DMS 273 (cell line): ENCODE measurements around the gene ZNF768.
"Not testable (repeated sequence)": the region's sequence is repeated elsewhere in the genome, so short reads cannot be mapped to it uniquely, and the experiment has no call there.

ENCODE experiments used
- DNase-seq: peaks from one replicate; lab custom pipeline; 2025; ENCODE audit not compliant: unreplicated experiment; lab: John Stamatoyannopoulos, UW

The ZNF768 gene

DNA sequence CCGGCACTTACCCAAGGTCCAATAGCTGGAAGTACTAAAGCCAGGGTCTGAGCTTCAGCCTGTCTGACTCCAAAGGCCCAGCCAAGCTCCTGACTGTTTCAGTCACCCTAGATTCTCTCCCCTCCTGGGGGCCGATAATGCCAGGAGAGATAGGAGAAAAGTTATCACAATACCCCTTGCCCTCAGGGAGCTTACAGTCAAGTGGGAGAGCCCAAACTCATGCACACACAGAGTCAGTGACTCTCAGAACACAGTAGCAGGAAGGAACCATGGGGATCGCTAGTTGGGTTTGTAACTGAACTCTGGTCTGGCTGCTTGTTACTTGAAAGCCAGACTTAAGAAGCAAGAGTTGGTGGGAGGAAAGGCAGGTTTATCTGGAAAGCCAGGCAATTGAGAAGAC, 14.9 kb downstream of the ZNF768 start:
- no peak for DNase-seq

GRCh38 chr16:30510376-30510938, 15.9 kb downstream of the ZNF768 start:
- DNase-seq = no peak

DNA sequence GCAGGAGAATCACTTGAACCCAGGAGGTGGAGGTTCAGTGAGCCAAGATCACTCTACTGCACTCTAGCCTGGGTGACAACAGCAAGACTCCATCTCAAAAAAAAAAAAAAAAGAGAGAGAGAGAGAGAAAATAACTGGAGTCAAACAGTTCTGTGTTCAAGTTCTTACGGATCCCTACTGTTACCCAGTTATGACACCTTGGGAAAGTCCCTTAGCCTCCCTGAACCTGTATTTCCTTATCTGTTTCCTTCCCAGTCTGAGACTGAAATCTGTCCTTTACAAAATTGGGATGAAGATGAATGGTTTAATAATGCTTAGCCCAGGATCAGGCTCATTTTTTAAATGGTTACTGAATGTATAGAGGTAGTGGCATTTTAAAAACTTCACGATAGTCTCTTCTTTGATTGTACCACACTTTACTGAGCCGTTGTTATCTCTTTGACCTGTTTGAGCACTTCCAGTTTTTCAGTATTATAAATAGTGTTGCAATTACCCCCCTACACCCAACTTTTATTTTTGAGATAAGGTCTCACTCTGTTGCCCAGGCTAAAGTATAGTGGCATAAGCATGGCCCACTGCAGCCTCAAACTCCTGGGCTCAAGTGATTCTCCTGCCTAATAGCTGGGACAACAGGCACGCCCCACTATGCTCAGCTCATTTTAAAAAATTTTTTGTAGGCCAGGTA, 17.1 kb downstream of the ZNF768 start:
- no peak for DNase-seq

GRCh38 chr16:30503403-30504296, 22.7 kb downstream of the ZNF768 start:
- DNase-seq = no peak

DNA sequence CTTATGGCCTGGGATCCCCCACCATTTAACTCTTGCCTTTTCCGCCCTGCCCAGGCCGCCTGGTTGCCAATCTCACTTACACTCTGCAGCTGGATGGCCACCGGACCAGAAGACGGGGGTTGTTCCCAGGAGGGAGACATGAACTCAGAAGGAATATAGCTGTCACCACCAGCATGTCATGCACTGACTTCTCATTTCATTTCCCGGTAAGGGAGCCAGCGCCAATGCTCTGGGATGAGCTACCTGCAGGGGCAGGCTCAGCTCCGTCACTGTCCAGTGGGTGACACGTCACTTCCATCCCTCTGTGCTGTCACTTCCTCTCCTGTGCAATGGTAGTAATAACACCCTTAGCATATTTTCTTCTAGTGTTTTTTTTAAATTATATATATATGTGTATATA, 27.1 kb downstream of the ZNF768 start:
- DNase-seq = no peak

- no peak for DNase-seq
Observed at GRCh38 chr16:30494709-30495108, 31.7 kb downstream of the ZNF768 start.

DNA sequence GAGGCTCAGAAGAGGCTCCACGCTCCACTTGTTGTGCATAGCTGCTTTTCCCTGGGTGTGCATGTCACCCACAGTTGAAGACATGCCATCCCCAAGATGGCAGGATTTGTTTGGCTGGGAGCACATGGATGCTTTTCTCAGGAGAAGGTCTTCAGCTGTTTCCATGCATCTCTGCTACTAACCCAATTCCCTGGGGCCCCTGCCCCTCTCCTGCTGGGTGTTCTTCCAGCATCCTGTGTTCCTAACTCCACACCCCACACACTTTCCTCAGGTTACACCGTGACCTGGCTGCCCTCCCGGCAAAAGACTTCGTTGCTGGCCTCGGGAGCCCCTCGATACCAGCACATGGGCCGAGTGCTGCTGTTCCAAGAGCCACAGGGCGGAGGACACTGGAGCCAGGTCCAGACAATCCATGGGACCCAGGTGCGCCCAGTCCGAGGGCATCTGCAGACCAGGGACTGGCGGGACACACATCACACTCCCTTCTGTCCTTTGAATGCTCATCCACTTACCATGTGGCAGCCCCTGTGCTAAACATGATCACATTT, 32.4 kb downstream of the ZNF768 start:
- no peak for DNase-seq

- DNase-seq = peak; percentile 53
Observed at GRCh38 chr16:30491744-30492308, 34.5 kb downstream of the ZNF768 start.

GRCh38 chr16:30491229-30491628, 35.1 kb downstream of the ZNF768 start:
- no peak for DNase-seq

DNA sequence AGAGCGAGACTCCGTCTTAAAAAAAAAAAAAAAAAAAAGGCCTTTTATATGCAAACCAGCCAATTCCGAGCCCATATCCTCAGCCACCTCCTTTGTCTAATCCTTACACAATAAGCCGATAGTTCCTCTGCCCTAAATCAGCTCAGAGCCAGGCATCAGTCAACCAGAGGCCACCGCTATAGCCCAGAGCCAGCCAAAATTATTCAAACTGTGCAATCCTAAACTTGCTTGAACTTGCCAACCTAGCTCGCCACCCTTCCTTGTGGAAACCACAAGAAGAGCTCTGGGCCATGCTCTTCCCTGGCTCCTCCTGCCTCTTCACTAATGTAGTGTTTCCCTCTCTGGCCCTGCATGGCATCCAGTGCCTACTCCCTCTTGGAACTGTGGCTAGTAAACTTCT, 36.2 kb downstream of the ZNF768 start:
- DNase-seq = peak; percentile 33

- no peak for DNase-seq
Observed at GRCh38 chr16:30488764-30489605, 37.4 kb downstream of the ZNF768 start.

- DNase-seq = no peak
Observed at GRCh38 chr16:30485818-30486436, 40.4 kb downstream of the ZNF768 start.

- DNase-seq = no peak
Observed at GRCh38 chr16:30484887-30485286, 41.5 kb downstream of the ZNF768 start.

- no peak for DNase-seq
Observed at GRCh38 chr16:30482366-30482765, 44.0 kb downstream of the ZNF768 start.

GRCh38 chr16:30481381-30481780, 45.0 kb downstream of the ZNF768 start:
- DNase-seq = no peak

DNA sequence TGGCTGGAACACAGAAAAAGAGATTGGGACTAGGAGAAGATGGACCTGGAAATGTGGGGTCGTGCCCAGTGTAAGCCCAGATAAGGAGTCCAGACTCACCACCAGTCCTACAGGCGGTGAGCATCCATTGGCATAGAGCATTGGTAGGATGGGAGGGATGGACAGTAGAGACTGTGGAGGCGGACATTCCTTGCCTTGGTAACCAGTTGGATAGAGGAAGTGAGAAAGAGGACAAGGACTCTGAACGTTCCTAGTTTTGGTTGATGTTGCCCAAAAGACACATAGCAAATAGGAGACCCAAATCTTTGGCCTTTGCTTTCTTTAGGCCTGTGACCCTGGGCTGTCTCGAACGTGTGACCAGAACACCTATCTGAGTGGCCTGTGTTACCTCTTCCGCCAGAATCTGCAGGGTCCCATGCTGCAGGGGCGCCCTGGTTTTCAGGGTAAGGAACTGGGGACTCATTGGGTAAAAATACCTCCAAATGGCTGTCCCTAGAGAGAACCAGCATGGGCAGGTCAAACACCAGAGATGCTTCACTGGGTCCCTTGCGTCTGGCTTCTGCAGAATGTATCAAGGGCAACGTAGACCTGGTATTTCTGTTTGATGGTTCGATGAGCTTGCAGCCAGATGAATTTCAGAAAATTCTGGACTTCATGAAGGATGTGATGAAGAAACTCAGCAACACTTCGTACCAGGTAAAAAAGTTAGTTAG, 47.4 kb downstream of the ZNF768 start:
- DNase-seq = no peak

DNA sequence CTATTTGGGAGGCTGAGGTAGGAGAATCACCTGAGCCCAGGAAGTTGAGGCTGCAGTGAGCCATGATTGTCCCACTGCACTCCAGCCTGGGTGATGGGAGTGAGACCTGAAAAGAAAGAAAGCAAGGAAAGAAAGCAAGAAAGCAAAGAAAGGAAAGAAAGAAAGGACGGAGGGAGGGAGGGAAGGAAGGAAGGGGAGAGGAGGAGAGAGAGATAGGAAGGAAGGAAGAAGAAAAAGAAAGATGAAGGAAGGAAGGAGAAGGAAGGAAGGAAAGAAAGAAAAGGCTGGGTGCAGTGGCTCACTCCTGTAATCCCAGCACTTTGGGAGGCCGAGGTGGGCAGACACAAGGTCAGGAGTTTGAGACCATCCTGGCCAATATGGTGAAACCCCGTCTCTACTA, 48.6 kb downstream of the ZNF768 start:
- DNase-seq = not testable (repeated sequence)

GRCh38 chr16:30476991-30477390, 49.4 kb downstream of the ZNF768 start:
- no peak for DNase-seq

- DNase-seq = no peak
Observed at GRCh38 chr16:30474684-30475083, 51.7 kb downstream of the ZNF768 start.
